Left renal pelvis (tissue), 4 donors: ENCODE measurements around the gene PDS5B. TPM values are rescaled to one million over a fixed set of nuclear protein-coding genes. Genes with fewer than 3 reads are reported as not detected.
"Not testable (repeated sequence)": the region's sequence is repeated elsewhere in the genome, so short reads cannot be mapped to it uniquely, and the experiment has no call there.

ENCODE experiments used
- DNase-seq, 4 donors: peaks; one replicate each; pipeline ENCODE4 v3.0.0-alpha.2; 2013; ENCODE audit warnings: low read depth in 4 of 4, low spot score in 3 of 4
- polyA plus RNA-seq, 4 donors: library from polyadenylated mRNA; unstranded; fragments of 120-200 nt; gene quantifications; one replicate each; pipeline ENCODE4 v1.2.1, GENCODE V29; 2013; ENCODE audit not compliant: insufficient read length in 4 of 4

The PDS5B gene
- polyA plus RNA-seq, 4 donors: 58.9 to 81.8 (median 72.6) TPM

- not testable (repeated sequence) for DNase-seq
Measured at GRCh38 chr13:32716201-32716600, 129.9 kb downstream of the PDS5B start.

DNA sequence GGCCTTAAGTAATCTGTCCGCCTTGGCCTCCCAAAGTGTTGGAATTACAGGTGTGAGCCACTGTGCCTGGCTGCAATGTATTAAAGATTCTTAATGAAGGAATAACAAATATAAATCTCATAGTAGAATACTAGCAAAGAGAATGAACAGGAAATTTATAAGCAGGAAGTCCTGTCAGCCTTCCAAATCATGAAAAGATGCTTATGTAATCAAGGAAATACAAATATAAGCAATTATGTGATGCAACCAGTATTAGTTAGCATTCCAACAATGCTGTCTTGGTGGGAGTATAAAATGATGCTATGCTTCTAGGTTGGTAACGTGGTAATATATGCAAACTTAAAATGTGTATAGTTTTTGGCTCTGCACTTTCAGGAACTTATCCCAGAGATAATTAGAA, 133.8 kb downstream of the PDS5B start:
- no peak for DNase-seq

DNA sequence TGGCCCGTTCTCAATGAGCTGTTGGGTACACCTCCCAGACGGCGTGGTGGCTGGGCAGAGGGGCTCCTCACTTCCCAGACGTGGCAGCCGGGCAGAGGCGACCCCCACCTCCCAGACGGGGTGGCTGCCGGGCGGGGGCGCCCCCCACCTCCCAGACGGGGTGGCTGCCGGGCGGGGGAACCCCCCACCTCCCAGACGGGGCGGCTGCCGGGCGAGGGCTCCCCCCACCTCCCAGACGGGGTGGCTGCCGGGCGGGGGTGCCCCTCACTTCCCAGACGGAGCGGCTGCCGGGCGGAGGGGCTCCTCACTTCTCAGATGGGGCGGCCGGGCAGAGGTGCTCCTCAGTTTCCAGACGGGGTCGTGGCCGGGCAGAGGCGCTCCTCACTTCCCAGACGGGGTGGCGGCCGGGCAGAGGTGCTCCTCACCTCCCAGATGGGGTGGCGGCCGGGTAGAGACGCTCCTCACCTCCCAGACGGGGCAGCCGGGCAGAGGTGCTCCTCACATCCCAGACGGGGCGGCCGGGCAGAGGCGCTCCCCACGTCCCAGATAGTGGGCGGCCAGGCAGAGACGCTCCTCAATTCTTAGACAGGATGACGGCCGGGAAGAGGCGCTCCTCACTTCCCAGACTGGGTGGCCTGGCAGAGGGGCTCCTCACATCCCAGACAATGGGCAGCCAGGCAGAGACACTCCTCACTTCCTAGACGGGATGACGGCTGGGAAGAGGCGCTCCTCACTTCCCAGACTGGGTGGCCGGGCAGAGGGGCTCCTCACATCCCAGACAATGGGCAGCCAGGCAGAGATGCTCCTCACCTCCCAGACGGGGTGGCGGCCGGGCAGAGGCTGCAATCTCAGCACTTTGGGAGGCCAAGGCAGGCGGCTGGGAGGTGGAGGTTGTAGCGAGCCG, 135.1 kb downstream of the PDS5B start:
- not testable (repeated sequence) for DNase-seq

DNA sequence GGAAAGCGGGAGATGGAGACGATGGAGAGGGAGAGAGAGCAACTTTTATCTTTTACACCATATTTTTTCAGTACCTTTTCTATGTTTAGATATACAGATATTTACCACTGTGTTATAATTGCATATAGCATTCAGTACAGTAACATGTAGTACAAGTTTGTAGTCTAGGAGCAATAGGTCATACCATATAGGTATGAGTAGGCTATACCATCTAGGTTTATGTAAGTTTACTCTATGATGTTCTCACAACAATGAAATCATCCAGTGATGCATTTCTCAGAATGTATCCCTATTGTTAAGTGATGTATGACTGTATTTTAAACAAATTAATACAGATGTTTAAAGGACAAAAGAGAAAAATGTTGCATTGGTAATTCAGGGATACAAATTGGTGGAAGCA, 136.1 kb downstream of the PDS5B start:
- no peak for DNase-seq

DNA sequence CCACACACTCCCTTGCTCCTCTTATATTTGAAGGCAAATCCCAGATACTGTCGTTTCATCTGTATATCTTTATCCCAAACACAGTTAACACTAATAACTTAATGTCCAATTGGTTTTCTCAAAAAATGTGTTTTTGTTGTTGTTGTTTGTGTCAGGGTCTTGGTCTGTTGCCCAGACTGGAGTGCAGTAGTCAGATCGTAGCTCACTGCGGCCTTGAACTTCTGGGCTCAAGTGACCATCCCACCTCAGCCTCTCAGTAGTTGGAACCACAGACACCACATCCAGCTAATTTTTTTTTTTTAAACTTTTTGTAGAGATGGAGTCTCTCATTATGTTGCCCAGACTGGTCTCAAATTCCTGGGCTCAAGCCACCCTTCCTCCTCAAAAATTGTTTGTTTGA, 137.7 kb downstream of the PDS5B start:
- DNase-seq: no peak

DNA sequence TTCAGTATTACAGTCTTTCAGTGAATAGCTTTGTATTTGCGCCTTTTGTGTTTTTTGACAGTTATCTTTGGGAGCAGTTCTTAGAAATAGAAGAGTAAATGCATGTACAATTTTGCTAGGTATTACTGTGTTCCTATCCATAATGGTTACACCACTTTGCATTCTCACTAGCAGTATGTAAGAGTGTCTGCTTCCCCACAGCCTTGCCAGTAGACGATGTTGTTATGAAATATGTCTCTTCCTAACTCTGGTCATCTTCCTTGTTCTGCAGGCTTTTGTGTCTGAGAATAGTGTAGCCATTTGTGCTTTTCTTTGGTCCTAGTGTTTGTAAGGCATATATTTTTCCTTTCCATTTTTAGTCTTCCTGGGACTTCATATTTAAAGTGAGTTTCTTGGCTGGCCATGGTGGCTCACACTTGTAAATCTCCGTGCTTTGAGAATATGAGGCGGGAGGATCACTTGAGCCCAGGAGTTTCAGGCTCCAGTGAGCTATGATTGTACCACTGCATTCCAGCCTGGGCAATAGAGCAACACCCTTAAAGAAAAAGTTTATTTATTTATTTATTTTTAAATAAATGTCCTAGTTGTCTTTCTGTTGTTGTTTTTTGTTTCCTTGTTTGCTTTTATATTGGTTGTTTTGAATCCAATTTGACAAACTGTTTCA, 140.3 kb downstream of the PDS5B start:
- DNase-seq: no peak

DNA sequence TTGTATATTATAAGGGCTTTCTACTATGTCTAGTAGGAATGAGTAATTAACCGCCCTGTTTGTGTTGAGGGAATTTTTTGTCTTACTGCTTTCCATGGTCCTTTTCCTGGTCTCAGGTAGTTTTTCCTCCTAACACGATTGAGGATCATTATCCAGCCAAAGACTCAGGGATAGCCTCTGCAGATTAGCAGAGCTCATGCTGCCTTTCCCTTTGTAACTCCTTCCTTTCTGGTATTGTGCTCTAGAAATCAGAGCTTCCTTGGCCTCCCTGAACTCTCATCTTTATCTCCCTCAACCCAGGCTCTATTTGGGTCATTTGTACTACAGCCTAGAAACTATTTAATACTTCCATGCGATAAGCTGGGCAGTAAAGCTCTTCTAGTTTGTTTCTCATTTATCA, 142.1 kb downstream of the PDS5B start:
- DNase-seq: no peak

DNA sequence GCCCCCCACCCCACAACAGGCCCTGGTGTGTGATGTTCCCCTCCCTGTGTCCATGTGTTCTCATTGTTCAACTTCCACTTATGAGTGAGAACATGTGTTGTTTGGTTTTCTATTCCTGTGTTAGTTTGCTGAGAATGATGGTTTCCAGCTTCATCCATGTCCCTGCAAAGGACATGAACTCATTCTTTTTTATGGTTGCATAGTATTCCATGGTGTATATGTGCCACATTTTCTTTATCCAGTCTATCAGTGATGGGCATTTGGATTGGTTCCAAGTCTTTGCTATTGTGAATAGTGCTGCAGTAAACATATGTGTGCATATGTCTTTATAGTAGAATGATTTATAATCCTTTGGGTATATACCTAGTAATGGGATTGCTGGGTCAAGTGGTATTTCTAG, 142.8 kb downstream of the PDS5B start:
- DNase-seq: not testable (repeated sequence)

- DNase-seq: no peak
Measured at GRCh38 chr13:32731074-32731473, 144.8 kb downstream of the PDS5B start.

DNA sequence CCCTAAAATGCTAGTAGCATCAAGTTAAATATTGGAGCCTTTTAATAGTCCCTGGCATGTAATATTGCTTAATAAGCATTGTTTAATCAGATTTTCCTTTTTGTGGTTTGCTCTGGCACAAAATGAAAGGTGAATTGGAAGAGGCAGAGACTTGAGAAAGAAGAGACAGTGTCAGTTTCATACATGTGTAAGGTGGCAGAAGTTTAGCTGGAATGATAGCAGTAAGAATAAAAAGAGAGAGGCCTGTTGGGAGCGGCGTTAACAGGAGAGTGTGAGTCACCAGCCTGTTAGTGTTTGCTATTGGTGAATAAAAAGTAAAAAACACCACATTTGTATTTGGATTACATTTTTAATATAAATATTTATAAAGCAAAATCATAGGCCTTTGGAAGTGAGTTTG, 145.3 kb downstream of the PDS5B start:
- no peak for DNase-seq

DNA sequence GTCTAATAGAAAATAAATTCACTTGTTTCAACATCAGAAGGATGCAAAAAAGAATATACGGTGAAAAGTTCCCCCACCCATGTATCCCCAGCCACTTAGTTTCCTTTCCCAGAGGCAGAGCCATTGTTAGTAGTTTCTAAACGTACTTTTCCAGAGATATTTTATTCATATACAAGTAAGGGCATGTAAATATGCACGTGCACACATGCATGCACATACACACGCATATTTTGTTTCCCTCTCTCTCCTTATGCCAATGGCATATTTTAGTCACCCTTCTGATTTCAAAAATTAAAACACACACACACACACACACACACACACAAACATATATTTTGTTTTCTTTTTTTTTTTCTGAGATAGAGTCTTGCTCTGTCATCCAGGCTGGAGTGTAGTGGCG, 147.4 kb downstream of the PDS5B start:
- DNase-seq: no peak

- no peak for DNase-seq
Measured at GRCh38 chr13:32734511-32734910, 148.3 kb downstream of the PDS5B start.

- DNase-seq: no peak
Measured at GRCh38 chr13:32735859-32736258, 149.6 kb downstream of the PDS5B start.

- no peak for DNase-seq
Measured at GRCh38 chr13:32736648-32737047, 150.4 kb downstream of the PDS5B start.

GRCh38 chr13:32737111-32737571, 150.9 kb downstream of the PDS5B start:
- no peak for DNase-seq

GRCh38 chr13:32737679-32738078, 151.4 kb downstream of the PDS5B start:
- DNase-seq: no peak

DNA sequence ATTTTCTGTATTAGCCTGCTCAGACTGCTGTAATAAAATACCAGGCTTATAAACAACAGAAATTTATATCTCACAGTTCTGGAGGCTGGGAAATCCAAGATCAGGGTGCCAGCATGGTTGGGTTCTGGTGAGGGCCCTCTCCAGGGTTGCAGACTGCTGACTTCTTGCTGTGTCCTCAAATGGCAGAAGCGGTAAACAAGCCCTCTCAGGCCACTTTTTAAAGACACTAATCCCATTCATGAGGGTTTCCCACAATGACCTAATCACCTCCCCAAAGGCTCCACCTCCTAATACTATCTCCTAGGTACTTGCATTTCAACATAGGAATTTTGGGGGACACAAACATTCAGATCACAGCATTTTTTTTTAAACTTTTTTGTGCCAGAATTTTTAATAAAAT, 159.3 kb downstream of the PDS5B start:
- DNase-seq: no peak

GRCh38 chr13:32746474-32746873, 160.2 kb downstream of the PDS5B start:
- DNase-seq: no peak

DNA sequence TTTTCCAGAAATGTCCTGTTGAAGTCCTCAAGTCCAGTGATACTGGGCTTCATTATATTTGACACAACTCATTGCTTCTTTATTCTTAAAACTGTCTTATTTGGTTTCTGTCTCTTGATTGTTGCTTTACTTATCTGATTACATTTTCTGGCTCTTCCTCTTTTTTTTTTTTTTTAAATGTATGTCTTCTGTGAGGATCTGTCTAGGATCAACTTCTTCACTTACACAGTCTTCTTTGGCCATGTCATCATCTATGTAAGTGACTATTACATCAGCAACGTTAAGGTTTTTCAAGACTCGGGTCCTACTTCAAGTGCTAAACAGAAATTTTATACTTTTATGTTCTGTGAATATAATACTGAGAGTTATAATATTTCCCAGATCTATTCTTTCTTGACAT, 162.1 kb downstream of the PDS5B start:
- no peak for DNase-seq

GRCh38 chr13:32751340-32751739, 165.1 kb downstream of the PDS5B start:
- DNase-seq: no peak

- no peak for DNase-seq
Measured at GRCh38 chr13:32752311-32752710, 166.1 kb downstream of the PDS5B start.

DNA sequence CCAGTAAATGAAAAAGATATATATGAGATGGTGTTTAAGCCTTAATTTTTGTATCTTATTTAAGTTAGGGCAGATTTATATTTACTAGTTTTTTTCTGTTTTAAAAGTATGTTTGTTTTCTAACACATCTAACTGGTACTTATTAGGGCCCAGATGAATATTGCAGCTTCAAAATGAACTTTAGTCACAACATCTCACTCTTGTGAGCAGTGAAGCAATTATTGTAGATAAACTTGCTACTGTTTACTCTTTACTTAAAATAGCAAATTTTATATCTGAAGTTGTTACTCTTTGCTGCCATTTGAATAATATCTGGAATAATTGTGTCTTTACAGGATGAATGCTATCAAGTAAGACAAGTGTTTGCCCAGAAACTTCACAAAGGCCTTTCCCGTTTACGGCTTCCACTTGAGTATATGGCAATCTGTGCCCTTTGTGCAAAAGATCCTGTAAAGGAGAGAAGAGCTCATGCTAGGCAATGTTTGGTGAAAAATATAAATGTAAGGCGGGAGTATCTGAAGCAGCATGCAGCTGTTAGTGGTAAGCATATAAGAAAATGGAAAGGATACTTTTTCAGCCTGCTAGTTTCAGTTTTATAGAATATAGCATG, 166.8 kb downstream of the PDS5B start:
- DNase-seq: no peak
